GM12801 (cell line): ENCODE data around the gene ALG8.

ENCODE experiments used
- CTCF ChIP-seq: IDR thresholded peaks from one replicate; pipeline ENCODE4 v1.5.1; 2011; ENCODE audit warnings: control low read depth; ENCODE audit not compliant: insufficient read length; ENCODE audit errors: extremely low read depth

Gene ALG8

GRCh38 chr11:78164471-78164870 is 25.0 kb upstream of the ALG8 start:
- TF ChIP-seq CTCF, result no peak

GRCh38 chr11:78163828-78164227 is 24.4 kb upstream of the ALG8 start:
- TF ChIP-seq CTCF, result no peak

- TF ChIP-seq CTCF, result no peak
Measured at GRCh38 chr11:78161962-78162371, 22.5 kb upstream of the ALG8 start.

GRCh38 chr11:78161346-78161745 is 21.9 kb upstream of the ALG8 start:
- no peak for TF ChIP-seq CTCF

- no peak for TF ChIP-seq CTCF
Measured at GRCh38 chr11:78160557-78160956, 21.1 kb upstream of the ALG8 start.

- no peak for TF ChIP-seq CTCF
Measured at GRCh38 chr11:78158987-78159652, 19.7 kb upstream of the ALG8 start.

GRCh38 chr11:78156127-78156844 is 16.9 kb upstream of the ALG8 start:
- TF ChIP-seq CTCF, result no peak
